BLaER1 treated with 17β-estradiol and CSF1 and Interleukin-3, amounts not matched to agents 10 nM and 100 nM (cell line): ENCODE data around the gene ATRN.

Source experiments
- H3K27ac ChIP-seq, 11 experiments: shearing (Covaris generic); formaldehyde crosslinking; 2 replicates each; pipeline ENCODE4 v1.8.1; 2022
- H3K27me3 ChIP-seq, 11 experiments: shearing (Covaris generic); formaldehyde crosslinking; 2 replicates each; pipeline ENCODE4 v1.8.1; 2022
- H3K36me3 ChIP-seq, 11 experiments: shearing (Covaris generic); formaldehyde crosslinking; 2 replicates each; pipeline ENCODE4 v1.8.1; 2022
- H3K4me1 ChIP-seq, 10 experiments: shearing (Covaris generic); formaldehyde crosslinking; 2 replicates each; pipeline ENCODE4 v1.8.1; 2022
- H3K4me2 ChIP-seq, 11 experiments: shearing (Covaris generic); formaldehyde crosslinking; 2 replicates each; pipeline ENCODE4 v1.8.1; 2022
- H3K4me3 ChIP-seq, 10 experiments: shearing (Covaris generic); formaldehyde crosslinking; 2 replicates each; pipeline ENCODE4 v1.8.1; 2022
- H3K9ac ChIP-seq, 11 experiments: shearing (Covaris generic); formaldehyde crosslinking; 2 replicates each; pipeline ENCODE4 v1.8.1; 2022
- H3K9me3 ChIP-seq, 11 experiments: shearing (Covaris generic); formaldehyde crosslinking; replicated peaks in 1 of 11; 2 replicates each; pipeline ENCODE4 v1.8.1; 2022
- H4K20me1 ChIP-seq, 11 experiments: shearing (Covaris generic); formaldehyde crosslinking; 2 replicates each; pipeline ENCODE4 v1.8.1; 2022
- Cebpa-rat ChIP-seq, 11 experiments: shearing (Covaris generic); IDR thresholded peaks; 2 replicates each; pipeline ENCODE4 v1.8.1; 2022

The ATRN gene

GRCh38 chr20:3659492-3660261, 188.9 kb downstream of the ATRN start:
- H3K9ac ChIP-seq, result no peak overlapping the region
- TF ChIP-seq Cebpa-rat (IDR thresholded peaks at IDR 0.05), result no peak

GRCh38 chr20:3660262-3661059, 189.6 kb downstream of the ATRN start:
- peaks cover 0 to 18% (median 0%) of the 10 kb centered on the region in 11 experiments; a peak in 5 of 22 replicates for H4K20me1 ChIP-seq
- H3K4me3 ChIP-seq, result peak overlapping the region in 5 of 10 experiments; percentile 14 to 44 (median 20); a peak in 2 of 20 replicates
- no peak for TF ChIP-seq Cebpa-rat (IDR thresholded peaks at IDR 0.05)
- H3K4me2 ChIP-seq, result peak overlapping the region in 10 of 11 experiments; percentile 14 to 62 (median 40); a peak in 15 of 22 replicates
- H3K9ac ChIP-seq, result no peak overlapping the region
- H3K27me3 ChIP-seq, result peaks cover 40 to 50% (median 45%) of the 10 kb centered on the region in 11 experiments
- peaks cover 12 to 36% (median 32%) of the 10 kb centered on the region in 10 experiments for H3K4me1 ChIP-seq
- no peak overlapping the region for H3K27ac ChIP-seq
- H3K36me3 ChIP-seq, result no peaks in the 10 kb centered on the region
- no peaks in the 10 kb centered on the region; a peak in 1 of 22 replicates for H3K9me3 ChIP-seq

More at GRCh38 chr20:3659492-3660261, 188.9 kb downstream of the ATRN start:
- H3K36me3 ChIP-seq, result no peaks in the 10 kb centered on the region; a peak in 1 of 22 replicates
- H3K4me3 ChIP-seq, result no peak overlapping the region
- peaks cover 40 to 50% (median 45%) of the 10 kb centered on the region in 11 experiments for H3K27me3 ChIP-seq
- peaks cover 0 to 18% (median 0%) of the 10 kb centered on the region in 11 experiments; a peak in 5 of 22 replicates for H4K20me1 ChIP-seq
- peak overlapping the region in 8 of 11 experiments; percentile 1 to 67 (median 38); a peak in 14 of 22 replicates for H3K4me2 ChIP-seq
- peaks cover 4 to 33% (median 26%) of the 10 kb centered on the region in 10 experiments for H3K4me1 ChIP-seq
- no peaks in the 10 kb centered on the region; a peak in 1 of 22 replicates for H3K9me3 ChIP-seq
- H3K27ac ChIP-seq, result no peak overlapping the region

GRCh38 chr20:3661060-3661813, 190.4 kb downstream of the ATRN start:
- H3K9me3 ChIP-seq, result no peaks in the 10 kb centered on the region; a peak in 1 of 22 replicates
- TF ChIP-seq Cebpa-rat (IDR thresholded peaks at IDR 0.05), result no peak
- peak overlapping the region in 5 of 10 experiments; percentile 14 to 44 (median 20); a peak in 2 of 20 replicates for H3K4me3 ChIP-seq
- no peaks in the 10 kb centered on the region for H3K36me3 ChIP-seq
- no peak overlapping the region for H3K9ac ChIP-seq
- H3K4me2 ChIP-seq, result peak overlapping the region in 10 of 11 experiments; percentile 14 to 62 (median 40); a peak in 15 of 22 replicates
- H3K27me3 ChIP-seq, result peaks cover 40 to 50% (median 45%) of the 10 kb centered on the region in 11 experiments
- no peak overlapping the region for H3K27ac ChIP-seq
- peaks cover 0 to 18% (median 0%) of the 10 kb centered on the region in 11 experiments; a peak in 5 of 22 replicates for H4K20me1 ChIP-seq
- H3K4me1 ChIP-seq, result peaks cover 20 to 44% (median 39%) of the 10 kb centered on the region in 10 experiments

- H3K9ac ChIP-seq, result no peak overlapping the region
- H3K4me1 ChIP-seq, result peaks cover 28 to 52% (median 44%) of the 10 kb centered on the region in 10 experiments
- no peak overlapping the region for H3K27ac ChIP-seq
- no peak for TF ChIP-seq Cebpa-rat (IDR thresholded peaks at IDR 0.05)
- peaks cover 0 to 18% (median 0%) of the 10 kb centered on the region in 11 experiments; a peak in 5 of 22 replicates for H4K20me1 ChIP-seq
- peaks cover 40 to 50% (median 45%) of the 10 kb centered on the region in 11 experiments for H3K27me3 ChIP-seq
- no peak overlapping the region for H3K4me2 ChIP-seq
- H3K9me3 ChIP-seq, result no peaks in the 10 kb centered on the region; a peak in 1 of 22 replicates
- no peak overlapping the region for H3K4me3 ChIP-seq
- no peaks in the 10 kb centered on the region for H3K36me3 ChIP-seq
These were observed 191.2 kb downstream of the ATRN start for GRCh38 chr20:3661814-3662665.

GRCh38 chr20:3663031-3663701, 192.3 kb downstream of the ATRN start, which contains the start of gene GFRA4:
Gene GFRA4, minus strand, starts transcription at chr20:3663399. Its CDS starts 0 bp downstream, at chr20:3663399.
- Histone ChIP-seq H3K27me3 (peaks cover 40 to 50% (median 45%) of the 10 kb centered on the region in 11 experiments), H3K4me2 (peak within 1 kb of the TSS in 1 of 11 experiments; percentile 85; a peak in 2 of 22 replicates), H3K36me3 (no peaks in the 10 kb centered on the region), H3K9ac (no peak within 1 kb of the TSS), H3K4me3 (no peak within 1 kb of the TSS), H4K20me1 (peaks cover 0 to 18% (median 0%) of the 10 kb centered on the region in 11 experiments; a peak in 5 of 22 replicates), H3K4me1 (peaks cover 34 to 55% (median 45%) of the 10 kb centered on the region in 10 experiments), H3K9me3 (no peaks in the 10 kb centered on the region; a peak in 1 of 22 replicates), H3K27ac (no peak within 1 kb of the TSS)
- no peak for TF ChIP-seq Cebpa-rat (IDR thresholded peaks at IDR 0.05)

- Histone ChIP-seq H3K27ac (no peak overlapping the region), H3K4me1 (peaks cover 29 to 55% (median 43%) of the 10 kb centered on the region in 10 experiments), H3K36me3 (no peaks in the 10 kb centered on the region), H3K27me3 (peaks cover 40 to 50% (median 45%) of the 10 kb centered on the region in 11 experiments), H3K4me2 (no peak overlapping the region; a peak in 1 of 22 replicates), H3K9me3 (no peaks in the 10 kb centered on the region; a peak in 1 of 22 replicates), H3K4me3 (no peak overlapping the region), H3K9ac (no peak overlapping the region), H4K20me1 (peaks cover 0 to 18% (median 0%) of the 10 kb centered on the region in 11 experiments; a peak in 5 of 22 replicates)
- no peak for TF ChIP-seq Cebpa-rat (IDR thresholded peaks at IDR 0.05)
These were observed 193.0 kb downstream of the ATRN start for GRCh38 chr20:3663858-3664257.

GRCh38 chr20:3667434-3668037, 196.7 kb downstream of the ATRN start:
- Histone ChIP-seq H3K4me2 (peak overlapping the region in 4 of 11 experiments; percentile 10 to 85 (median 76); a peak in 4 of 22 replicates), H3K27me3 (peaks cover 12 to 40% (median 16%) of the 10 kb centered on the region in 11 experiments), H4K20me1 (peaks cover 0 to 34% (median 14%) of the 10 kb centered on the region in 11 experiments; a peak in 16 of 22 replicates), H3K27ac (no peak overlapping the region), H3K4me1 (peaks cover 40 to 80% (median 67%) of the 10 kb centered on the region in 10 experiments), H3K9ac (no peak overlapping the region), H3K4me3 (no peak overlapping the region), H3K9me3 (no peaks in the 10 kb centered on the region), H3K36me3 (no peaks in the 10 kb centered on the region)
- no peak for TF ChIP-seq Cebpa-rat (IDR thresholded peaks at IDR 0.05)
